ENCODE results near the gene TMPRSS12.

The TMPRSS12 gene

GRCh38 chr12:50936821-50937530 lies 94.2 kb downstream of the TMPRSS12 start:
- no peak overlapping the region for H3K4me3 Mint-ChIP-seq
- peaks cover 38% of the 10 kb centered on the region for H3K4me1 Mint-ChIP-seq (ENCODE audit: low read depth)
- peak overlapping the region; percentile 79 for H3K27ac Mint-ChIP-seq
- no peaks in the 10 kb centered on the region for H3K27me3 Mint-ChIP-seq
- H3K36me3 Mint-ChIP-seq (ENCODE audit: low read depth) = peaks cover 40% of the 10 kb centered on the region
- no peaks in the 10 kb centered on the region for H3K9me3 Mint-ChIP-seq
- intact Hi-C loops (cut with micrococcal nuclease) = no loop called here

Measured in dendritic cell treated with granulocyte-macrophage colony-stimulating factor and Interleukin-4, amounts not matched to agents 40 ng/mL and 50 ng/mL, for 4 days (primary cell).